ENCODE data around the gene SIPA1L2.

SIPA1L2 gene

DNA sequence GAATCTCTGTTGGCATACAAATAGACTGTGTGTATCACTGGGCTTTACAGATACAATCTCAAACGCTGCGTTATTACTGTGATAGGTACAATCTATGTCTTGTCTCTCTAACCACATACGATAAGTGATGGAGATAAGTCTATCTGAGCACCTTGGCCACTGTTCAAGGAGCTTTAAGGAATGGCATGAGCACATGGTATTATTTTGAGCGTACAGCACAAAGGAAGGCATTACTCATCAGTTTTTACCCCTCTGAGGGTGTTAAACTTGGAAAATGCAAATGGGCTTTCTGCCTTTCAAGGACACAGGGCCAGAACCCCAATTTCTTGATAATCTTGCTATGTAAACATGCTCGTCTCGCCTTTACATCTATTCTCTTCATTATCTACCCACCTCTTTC is 11.6 kb upstream of the SIPA1L2 start:
- no peak overlapping the region for H3K27ac ChIP-seq
- intact Hi-C loops (cut with DNase I; ENCODE audit: low total_unique reads), result no loop called here
- TF ChIP-seq, protein P1, sequence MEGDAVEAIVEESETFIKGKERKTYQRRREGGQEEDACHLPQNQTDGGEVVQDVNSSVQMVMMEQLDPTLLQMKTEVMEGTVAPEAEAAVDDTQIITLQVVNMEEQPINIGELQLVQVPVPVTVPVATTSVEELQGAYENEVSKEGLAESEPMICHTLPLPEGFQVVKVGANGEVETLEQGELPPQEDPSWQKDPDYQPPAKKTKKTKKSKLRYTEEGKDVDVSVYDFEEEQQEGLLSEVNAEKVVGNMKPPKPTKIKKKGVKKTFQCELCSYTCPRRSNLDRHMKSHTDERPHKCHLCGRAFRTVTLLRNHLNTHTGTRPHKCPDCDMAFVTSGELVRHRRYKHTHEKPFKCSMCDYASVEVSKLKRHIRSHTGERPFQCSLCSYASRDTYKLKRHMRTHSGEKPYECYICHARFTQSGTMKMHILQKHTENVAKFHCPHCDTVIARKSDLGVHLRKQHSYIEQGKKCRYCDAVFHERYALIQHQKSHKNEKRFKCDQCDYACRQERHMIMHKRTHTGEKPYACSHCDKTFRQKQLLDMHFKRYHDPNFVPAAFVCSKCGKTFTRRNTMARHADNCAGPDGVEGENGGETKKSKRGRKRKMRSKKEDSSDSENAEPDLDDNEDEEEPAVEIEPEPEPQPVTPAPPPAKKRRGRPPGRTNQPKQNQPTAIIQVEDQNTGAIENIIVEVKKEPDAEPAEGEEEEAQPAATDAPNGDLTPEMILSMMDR (IDR thresholded peaks at IDR 0.05), result no peak
- H3K4me3 ChIP-seq, result no peak overlapping the region
- H3K27me3 ChIP-seq, result no peaks in the 10 kb centered on the region
- H3K36me3 ChIP-seq, result no peaks in the 10 kb centered on the region
- no peak for DNase-seq
- no peaks in the 10 kb centered on the region for H3K4me1 ChIP-seq
- H3K9me3 ChIP-seq, result no peaks in the 10 kb centered on the region

DNA sequence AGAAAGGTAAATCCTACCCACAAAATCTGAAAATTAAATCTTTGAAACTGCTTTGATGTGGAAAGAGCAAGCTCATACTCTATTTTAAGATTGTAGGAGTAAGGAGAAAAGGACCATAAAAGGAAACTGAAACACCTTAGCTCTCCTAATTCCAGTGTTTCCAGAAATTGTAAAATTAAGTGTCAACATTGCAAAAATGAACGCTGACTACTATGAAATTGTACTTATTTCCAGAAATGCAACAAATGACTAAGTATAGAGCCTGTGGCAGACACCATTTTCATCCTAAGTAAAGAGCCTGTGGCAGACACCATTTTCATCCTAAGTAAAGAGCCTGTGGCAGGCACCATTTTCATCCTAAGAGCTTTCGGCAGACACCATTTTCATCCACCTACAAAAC is 6.9 kb upstream of the SIPA1L2 start:
- TF ChIP-seq, protein P1 (IDR thresholded peaks at IDR 0.05), result no peak
- intact Hi-C loops (cut with DNase I; ENCODE audit: low total_unique reads), result loop anchor here (10.0 kb wide), 1 partner anchor 772 kb away; no protein-coding TSS in a partner anchor
- DNase-seq, result no peak
- Histone ChIP-seq H3K27me3 (no peaks in the 10 kb centered on the region), H3K4me1 (no peaks in the 10 kb centered on the region), H3K27ac (no peak overlapping the region), H3K4me3 (no peak overlapping the region), H3K9me3 (no peaks in the 10 kb centered on the region), H3K36me3 (no peaks in the 10 kb centered on the region)

DNA sequence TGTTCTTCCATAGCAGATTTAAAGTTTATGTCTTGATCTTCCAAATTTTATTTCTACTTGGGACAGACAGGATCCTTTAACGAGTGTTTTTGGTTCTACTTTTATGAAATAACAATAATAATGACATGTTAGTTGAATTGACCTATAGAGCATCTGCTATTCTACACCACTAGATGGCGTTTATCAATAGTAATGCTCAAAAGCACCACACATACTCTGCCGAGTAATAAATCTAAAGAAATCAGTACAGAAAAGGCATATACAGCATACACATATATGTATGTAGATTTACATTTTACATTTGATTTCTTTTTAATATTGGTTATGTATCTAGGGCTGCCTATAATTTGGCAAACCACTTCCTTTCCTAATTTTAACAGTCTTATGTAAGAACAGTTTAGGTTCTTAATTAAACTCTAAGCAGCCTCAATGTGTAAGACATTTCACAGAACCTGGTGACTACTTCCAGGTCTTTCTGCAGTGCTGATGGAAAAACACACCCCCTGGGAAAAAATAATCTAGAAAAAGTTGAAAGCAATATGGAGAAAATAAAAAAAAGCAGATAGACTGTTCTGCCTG is 5.9 kb upstream of the SIPA1L2 start:
- TF ChIP-seq, protein P1 (IDR thresholded peaks at IDR 0.05), result peak; percentile 63 to 73
- H3K36me3 ChIP-seq, result no peaks in the 10 kb centered on the region
- no peaks in the 10 kb centered on the region for H3K27me3 ChIP-seq
- H3K4me3 ChIP-seq, result no peak overlapping the region
- H3K9me3 ChIP-seq, result no peaks in the 10 kb centered on the region
- DNase-seq, result no peak
- peaks cover 0 to 3% (median 0%) of the 10 kb centered on the region in 4 donors for H3K4me1 ChIP-seq
- H3K27ac ChIP-seq, result no peak overlapping the region
- intact Hi-C loops (cut with DNase I; ENCODE audit: low total_unique reads), result loop anchor here (10.0 kb wide), 1 partner anchor 771 kb away; no protein-coding TSS in a partner anchor

DNA sequence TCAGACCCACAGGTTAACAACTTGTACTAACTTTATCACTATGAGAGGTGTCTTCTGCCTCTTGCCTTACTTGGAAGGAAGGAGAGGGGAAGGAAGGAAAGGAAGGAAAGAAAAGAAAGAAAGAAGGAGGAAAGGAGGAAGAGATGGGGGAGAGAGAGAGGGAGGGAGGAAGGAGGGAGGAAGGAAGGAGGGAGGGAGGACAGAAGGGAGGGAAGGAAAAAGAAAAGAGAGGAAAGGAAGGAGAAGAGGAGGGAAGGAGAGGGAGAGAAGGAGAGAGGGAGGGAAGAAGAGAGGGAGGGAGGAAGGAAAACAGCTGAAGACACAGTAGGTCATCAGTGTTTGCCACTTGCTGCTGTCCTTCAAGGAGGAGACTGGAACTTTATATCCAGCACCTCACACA is 5.3 kb upstream of the SIPA1L2 start:
- Histone ChIP-seq H3K27ac (no peak overlapping the region), H3K4me3 (no peak overlapping the region), H3K27me3 (no peaks in the 10 kb centered on the region), H3K9me3 (no peaks in the 10 kb centered on the region), H3K4me1 (peaks cover 0 to 6% (median 0%) of the 10 kb centered on the region in 4 donors), H3K36me3 (no peaks in the 10 kb centered on the region)
- intact Hi-C loops (cut with DNase I; ENCODE audit: low total_unique reads), result loop anchor here (10.0 kb wide), 1 partner anchor 770 kb away; no protein-coding TSS in a partner anchor
- TF ChIP-seq, protein P1 (IDR thresholded peaks at IDR 0.05), result no peak
- DNase-seq, result no peak

DNA sequence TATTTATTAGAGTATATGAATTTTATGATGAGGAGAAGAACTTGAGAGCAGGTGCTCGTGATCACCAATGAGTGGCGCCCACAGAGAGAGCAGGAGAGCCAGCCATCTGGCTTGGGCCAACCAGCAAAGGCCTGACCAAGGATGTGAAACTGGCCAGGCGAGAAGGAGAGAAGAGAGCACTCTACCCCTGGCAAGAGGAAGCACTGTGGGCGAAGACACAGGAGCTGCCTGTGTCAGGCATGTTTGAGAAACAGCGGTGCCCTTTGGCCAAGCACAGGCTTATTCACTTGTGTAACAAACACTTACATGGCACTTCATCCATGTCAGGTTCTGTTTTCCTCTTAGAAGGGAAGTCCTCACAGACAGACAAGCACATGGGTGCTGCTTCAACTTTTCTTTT is 4.2 kb upstream of the SIPA1L2 start:
- Histone ChIP-seq H3K4me3 (no peak overlapping the region), H3K27me3 (no peaks in the 10 kb centered on the region), H3K27ac (no peak overlapping the region), H3K4me1 (peaks cover 0 to 12% (median 3%) of the 10 kb centered on the region in 4 donors), H3K9me3 (no peaks in the 10 kb centered on the region), H3K36me3 (no peaks in the 10 kb centered on the region)
- intact Hi-C loops (cut with DNase I; ENCODE audit: low total_unique reads), result loop anchor here (10.0 kb wide), 1 partner anchor 769 kb away; no protein-coding TSS in a partner anchor
- TF ChIP-seq, protein P1 (IDR thresholded peaks at IDR 0.05), result no peak
- peak; percentile 41 to 76 for DNase-seq
